Measurements from ENCODE around the gene CRABP2. TPM values are rescaled to one million over a fixed set of nuclear protein-coding genes. Genes with fewer than 3 reads are reported as not detected.

CRABP2 gene
- total and polyA plus RNA-seq, 2 of the 13 experiments (the other 11 are each of a cell fraction or from before 2014, with no cell fraction given) = 0.40 to 0.60 TPM

- TF ChIP-seq HES4 (CRISPR knock-in tag; IDR thresholded peaks at IDR 0.05; ENCODE audit: borderline replicate concordance) (no peak), KDM5B (CRISPR knock-in tag; IDR thresholded peaks at IDR 0.05; ENCODE audit: borderline replicate concordance) (peak; percentile 22; the same call in 1 of the 2 replicates), CREB1 (IDR thresholded peaks at IDR 0.05) (no peak), CREB1 (CRISPR knock-in tag; IDR thresholded peaks at IDR 0.05) (0 out of 2 replicates have a peak, but pooled peaks have one; percentile 27), MLXIP (CRISPR knock-in tag; IDR thresholded peaks at IDR 0.05; ENCODE audit: borderline replicate concordance) (no peak), JARID2 (CRISPR knock-in tag; IDR thresholded peaks at IDR 0.05; ENCODE audit: insufficient replicate concordance) (no peak), RFX5 (IDR thresholded peaks at IDR 0.05; ENCODE audit: low read depth, low read length) (no peak), ZBTB44 (CRISPR knock-in tag; IDR thresholded peaks at IDR 0.05) (no peak), PBX3 (CRISPR knock-in tag; IDR thresholded peaks at IDR 0.05; ENCODE audit: borderline replicate concordance) (no peak), ARID3A (IDR thresholded peaks at IDR 0.05; ENCODE audit: low read depth, low read length) (no peak), ZNF776 (CRISPR knock-in tag; IDR thresholded peaks at IDR 0.05) (no peak), ZNF576 (CRISPR knock-in tag; IDR thresholded peaks at IDR 0.05) (no peak), RELA (CRISPR knock-in tag; IDR thresholded peaks at IDR 0.05) (no peak), NR0B2 (CRISPR knock-in tag; IDR thresholded peaks at IDR 0.05) (no peak), GATAD2A (CRISPR knock-in tag; IDR thresholded peaks at IDR 0.05) (peak; percentile 52; the same call in 1 of the 2 replicates), IKZF4 (CRISPR knock-in tag; IDR thresholded peaks at IDR 0.05; ENCODE audit: borderline replicate concordance, low read depth, not compliant biosample characterization) (no peak), MLX (CRISPR knock-in tag; IDR thresholded peaks at IDR 0.05) (no peak), PREB (CRISPR knock-in tag; IDR thresholded peaks at IDR 0.05) (no peak)
These were observed 20.4 kb upstream of the CRABP2 start (continued) for GRCh38 chr1:156725683-156726280.
